Right hindlimb (tissue), 1 donor: ENCODE data around the gene TIMM17B.
A peak's percentile ranks its signal among the peaks of the same experiment; 100 is the strongest.

Experiments used
- DNase-seq: peaks from one replicate; pipeline ENCODE4 v3.0.0-alpha.2; 2018

Gene TIMM17B

DNA sequence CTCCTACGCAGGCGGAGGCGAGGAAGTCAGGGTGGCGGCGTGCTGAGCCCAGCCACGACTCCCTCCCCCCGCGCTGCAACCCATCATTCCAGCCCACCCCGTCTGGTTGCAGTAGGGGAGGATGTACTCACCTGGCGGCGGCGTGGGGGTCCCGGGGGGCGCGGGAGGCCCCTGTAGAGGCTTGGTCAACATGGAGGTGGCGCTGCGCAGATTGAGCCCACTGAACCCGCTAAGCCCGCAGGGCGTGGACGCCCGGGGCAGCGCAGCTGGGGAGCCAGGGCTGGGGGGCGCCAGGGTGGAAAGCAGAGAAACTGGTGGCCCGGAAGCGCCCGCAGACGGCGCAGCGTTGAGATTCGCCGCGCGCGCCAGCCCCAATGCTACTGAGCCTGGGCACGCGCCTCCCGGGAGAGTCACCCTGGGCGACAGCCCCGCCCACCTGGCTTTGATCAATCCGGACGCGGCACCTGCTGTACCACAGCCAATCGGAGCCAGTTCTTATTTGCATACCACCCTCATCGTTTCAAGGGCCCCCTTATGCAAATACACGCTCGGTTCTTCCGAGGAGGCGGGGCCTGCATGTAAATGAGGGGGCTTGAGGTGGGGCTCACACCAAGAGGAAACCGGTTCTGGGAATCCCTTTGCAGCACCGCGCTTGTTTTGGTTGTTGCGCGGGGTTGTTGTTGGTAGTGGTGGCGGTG lies 21.2 kb upstream of the TIMM17B start, which contains the start of gene PIM2:
PIM2 (minus strand) TSS at position 382 of the 698 bp plus-strand sequence; CDS start at position 192, 190 bp downstream.
- peak; percentile 79 for DNase-seq

DNA sequence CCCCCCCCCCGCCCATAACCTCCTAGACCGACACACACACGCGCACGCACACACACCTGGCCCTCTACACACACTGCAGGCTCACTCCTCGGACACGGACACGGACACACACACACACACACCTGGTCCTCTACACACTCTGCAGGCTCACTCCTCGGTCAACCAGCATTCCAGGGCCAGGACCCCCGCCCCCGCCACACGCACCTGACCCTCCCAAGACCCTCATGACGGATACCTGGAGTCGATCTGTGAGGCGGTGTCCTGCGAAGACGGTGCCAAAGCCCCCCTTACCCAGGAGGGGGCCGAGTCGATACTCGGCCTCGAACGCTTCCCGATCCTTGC lies 20.7 kb upstream of the TIMM17B start:
- no peak for DNase-seq

- peak; percentile 91 for DNase-seq
Measured at GRCh38 chrX:48917139-48918001, 19.8 kb upstream of the TIMM17B start.

- no peak for DNase-seq
Measured at GRCh38 chrX:48914593-48915493, 17.3 kb upstream of the TIMM17B start.

DNA sequence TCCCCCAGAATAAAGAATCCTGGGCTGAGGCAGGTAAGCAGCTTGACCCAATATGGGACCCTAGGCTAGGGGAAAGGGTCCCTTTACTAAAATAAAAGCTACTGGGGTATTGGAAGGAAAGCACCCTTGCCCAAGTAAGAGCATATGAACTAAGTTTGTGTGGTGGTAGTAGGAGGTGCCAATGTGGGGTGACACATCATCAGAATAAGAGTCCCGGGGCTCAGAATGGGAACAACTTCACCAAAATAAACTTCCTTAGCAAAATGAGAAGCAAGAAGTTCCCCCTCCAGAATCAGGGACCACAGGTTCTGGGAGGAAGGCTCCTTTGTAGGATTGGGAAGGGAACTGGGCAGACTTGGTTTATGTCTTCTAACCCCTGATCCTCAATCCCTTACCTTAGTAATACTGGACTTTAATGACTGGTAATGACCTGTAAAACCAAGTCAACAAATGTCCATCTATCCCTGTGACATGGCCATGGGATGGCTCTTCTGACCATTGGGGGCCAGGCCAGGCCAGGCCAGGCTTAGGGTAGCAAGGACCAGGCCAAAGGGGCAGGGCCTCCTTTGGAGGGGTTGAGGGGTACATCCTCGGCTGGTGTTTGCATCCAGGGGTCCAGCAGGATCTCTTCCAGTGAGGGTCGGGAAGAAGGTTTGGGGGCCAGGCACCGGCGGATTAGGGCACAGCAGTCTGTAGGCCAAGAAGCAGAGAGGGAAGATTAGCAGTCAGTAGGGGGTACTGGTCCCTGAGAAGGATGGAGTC lies 16.2 kb upstream of the TIMM17B start:
- no peak for DNase-seq

- DNase-seq, result peak; percentile 86
Measured at GRCh38 chrX:48911412-48912182, 14.0 kb upstream of the TIMM17B start, which contains the start of gene SLC35A2. SLC35A2 (minus strand) TSS chrX:48911646; CDS start chrX:48911636, 10 bp downstream.

GRCh38 chrX:48910926-48911411 lies 13.4 kb upstream of the TIMM17B start:
- DNase-seq, result no peak

- no peak for DNase-seq
Measured at GRCh38 chrX:48909703-48910294, 12.2 kb upstream of the TIMM17B start.

DNA sequence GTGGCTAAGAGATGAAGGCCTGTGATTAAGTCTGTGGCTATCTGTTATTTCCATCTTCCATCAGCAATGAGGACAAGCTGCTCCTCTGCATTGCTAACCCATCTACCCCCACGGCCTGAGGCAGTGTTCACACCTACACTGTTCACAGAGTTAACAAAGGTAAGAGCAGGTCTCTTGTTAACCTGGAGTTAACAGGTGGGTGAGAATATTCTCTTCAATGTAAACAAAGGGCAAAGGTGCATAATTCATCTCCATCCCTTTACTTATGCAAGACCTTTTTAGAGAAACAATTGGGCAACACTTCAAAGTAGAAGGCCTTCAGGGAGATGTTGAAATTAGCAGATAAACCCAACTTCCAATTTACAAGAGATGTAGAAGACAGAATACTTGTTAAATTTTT lies 11.0 kb upstream of the TIMM17B start:
- DNase-seq, result no peak

DNA sequence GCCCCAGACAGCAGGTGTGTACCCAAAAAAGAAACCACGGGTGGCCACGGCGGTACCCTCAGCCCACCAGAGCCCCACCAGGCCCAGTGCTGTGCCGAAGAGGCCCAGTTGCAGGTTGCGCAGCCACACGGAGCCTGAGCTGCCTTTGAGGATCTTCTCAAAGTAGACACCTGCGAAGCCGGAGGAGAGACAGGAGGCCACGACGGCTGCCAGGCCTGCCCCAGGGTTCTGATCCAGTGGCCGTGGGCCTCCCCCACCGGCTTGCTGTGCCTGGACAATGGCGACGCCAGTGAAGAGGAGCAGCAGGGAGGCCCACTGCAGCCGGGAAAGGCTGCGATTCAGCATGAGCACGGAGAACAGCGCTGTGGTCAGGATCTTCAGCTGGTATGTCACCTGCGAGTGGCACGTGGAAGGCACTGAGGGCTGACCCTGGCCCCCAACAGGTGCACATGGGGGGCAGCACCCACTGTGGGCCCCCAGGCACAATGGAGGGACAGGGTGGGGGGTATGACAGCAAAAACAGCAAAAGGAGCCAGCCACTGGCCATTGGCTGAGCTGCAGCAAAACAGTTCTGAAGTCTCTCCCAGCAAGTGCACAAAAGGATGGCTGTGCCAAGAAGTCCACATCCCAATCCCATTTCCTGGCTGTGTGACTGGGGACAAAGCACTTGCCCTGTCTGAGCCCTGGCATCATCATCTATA lies 7.7 kb upstream of the TIMM17B start:
- no peak for DNase-seq

DNA sequence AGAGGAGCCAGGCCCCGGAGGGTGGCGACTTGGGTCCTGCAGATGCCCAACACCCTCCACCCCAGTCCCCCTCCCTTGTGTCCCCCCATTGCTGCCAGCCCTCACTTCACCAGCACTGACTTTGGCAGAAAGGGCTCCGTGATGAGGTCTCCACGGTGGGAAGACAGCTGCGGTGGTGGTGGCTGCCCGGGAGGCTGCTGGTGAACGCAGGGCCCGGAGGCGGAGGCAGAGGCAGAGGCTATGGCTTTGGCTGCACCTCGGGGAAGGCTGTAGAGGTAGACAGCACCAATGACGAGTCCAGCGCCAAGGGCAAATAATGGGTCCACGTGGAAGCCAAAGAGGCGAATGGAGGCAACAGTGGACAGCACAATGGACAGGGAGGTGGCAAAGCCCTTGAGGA lies 7.1 kb upstream of the TIMM17B start:
- DNase-seq, result no peak

DNA sequence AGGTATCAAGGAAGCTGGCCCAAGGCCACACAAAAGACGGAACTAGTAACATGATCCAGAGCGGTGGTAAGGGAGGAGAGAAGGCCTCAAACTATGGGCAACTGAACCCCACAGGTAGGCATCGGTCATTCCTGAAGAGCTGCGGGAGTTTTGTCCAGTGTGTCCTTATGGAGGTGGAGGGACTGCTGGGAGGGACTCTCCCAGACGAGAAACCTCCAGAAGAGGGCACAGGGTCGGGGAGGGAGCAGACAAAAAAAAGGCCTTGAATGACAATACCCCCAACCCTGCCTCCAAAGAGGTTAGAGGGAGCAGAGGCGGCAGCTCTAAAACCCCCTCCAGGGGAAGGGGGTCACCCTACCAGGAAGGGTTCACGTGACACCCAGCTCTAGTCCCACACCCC lies 6.6 kb upstream of the TIMM17B start:
- no peak for DNase-seq

- DNase-seq, result no peak
Measured at GRCh38 chrX:48903290-48903689, 5.7 kb upstream of the TIMM17B start.

- DNase-seq, result no peak
Measured at GRCh38 chrX:48902776-48903175, 5.2 kb upstream of the TIMM17B start.

- DNase-seq, result no peak
Measured at GRCh38 chrX:48902135-48902534, 4.6 kb upstream of the TIMM17B start.

- DNase-seq, result no peak
Measured at GRCh38 chrX:48901069-48901468, 3.5 kb upstream of the TIMM17B start.

DNA sequence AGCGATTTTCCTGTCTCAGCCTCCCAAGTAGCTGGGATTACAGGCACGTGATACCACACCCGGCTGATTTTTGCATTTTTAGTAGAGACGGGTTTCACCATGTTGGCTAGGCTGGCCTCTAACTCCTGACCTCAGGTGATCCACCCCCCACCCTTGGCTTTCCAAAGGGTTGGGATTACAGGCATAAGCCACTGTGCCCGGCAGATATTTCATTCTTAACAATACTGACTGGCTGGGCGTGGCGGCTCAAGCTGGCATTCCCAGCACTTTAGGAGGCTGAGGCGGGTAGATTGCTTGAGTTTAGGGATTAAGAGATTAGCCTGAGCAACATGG lies 1.5 kb upstream of the TIMM17B start:
- DNase-seq, result no peak

- peak; percentile 79 for DNase-seq
Measured at GRCh38 chrX:48897157-48897624, 377 bp downstream of the TIMM17B start.

DNA sequence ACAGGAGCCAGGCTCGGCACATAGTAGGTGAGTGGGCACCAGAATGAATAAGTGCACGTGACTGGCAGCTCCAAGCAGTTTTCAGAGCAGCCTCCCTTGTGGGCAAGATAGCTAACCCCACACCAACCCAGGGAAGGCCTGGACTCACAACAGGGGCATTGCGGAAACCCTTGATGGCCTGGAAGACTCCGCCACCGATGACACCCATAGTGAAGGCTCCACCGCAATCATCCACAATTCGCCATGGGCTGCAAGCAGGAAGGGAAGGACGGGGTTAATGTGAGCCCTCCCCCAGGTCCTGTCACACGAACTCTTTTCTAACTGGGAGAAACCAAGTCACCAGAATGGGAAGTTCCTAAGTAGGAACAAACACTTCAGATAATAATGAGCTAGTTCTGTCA lies 957 bp downstream of the TIMM17B start:
- no peak for DNase-seq

- no peak for DNase-seq
Measured at GRCh38 chrX:48894891-48895290, 2.7 kb downstream of the TIMM17B start.
